Fibroblast of pulmonary artery (primary cell): ENCODE results near the gene CES5A.
"Not testable (repeated sequence)": the region's sequence is repeated elsewhere in the genome, so short reads cannot be mapped to it uniquely, and the experiment has no call there.

Experiments
- DNase-seq: peaks from one replicate; pipeline ENCODE4 v3.0.0-alpha.2; 2010; ENCODE audit warnings: low read depth
- H3K4me3 ChIP-seq: replicated peaks from 2 replicates; pipeline ENCODE4 v1.5.1; 2011; ENCODE audit warnings: low read depth, mild to moderate bottlenecking, control low read depth, low read length, moderate library complexity
- TF ChIP-seq, protein P1 (sequence below): IDR thresholded peaks from 2 replicates; pipeline ENCODE4 v1.5.1; 2011; ENCODE audit warnings: mild to moderate bottlenecking, control low read depth, low read length, inconsistent platforms; ENCODE audit errors: missing control alignments

CES5A gene

DNA sequence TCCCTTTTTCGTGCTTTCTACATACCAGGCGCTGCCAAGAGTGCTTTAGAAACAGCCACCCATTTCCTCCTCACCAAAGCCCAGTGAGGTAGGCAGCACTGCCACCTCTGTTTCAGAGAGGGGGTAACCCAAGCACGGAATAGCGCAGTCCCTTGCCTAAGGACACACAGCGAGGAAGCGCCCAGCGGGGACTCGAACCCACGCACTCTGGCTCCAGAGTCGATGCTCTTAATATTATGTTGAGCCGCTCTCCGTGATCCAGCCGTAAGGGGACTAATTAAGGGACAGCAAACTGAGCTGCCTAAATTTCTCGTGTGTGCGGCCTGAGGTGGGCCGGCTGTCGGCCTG, 42.8 kb downstream of the CES5A start:
- no peak overlapping the region for H3K4me3 ChIP-seq
- DNase-seq, result no peak
- TF ChIP-seq, protein P1, sequence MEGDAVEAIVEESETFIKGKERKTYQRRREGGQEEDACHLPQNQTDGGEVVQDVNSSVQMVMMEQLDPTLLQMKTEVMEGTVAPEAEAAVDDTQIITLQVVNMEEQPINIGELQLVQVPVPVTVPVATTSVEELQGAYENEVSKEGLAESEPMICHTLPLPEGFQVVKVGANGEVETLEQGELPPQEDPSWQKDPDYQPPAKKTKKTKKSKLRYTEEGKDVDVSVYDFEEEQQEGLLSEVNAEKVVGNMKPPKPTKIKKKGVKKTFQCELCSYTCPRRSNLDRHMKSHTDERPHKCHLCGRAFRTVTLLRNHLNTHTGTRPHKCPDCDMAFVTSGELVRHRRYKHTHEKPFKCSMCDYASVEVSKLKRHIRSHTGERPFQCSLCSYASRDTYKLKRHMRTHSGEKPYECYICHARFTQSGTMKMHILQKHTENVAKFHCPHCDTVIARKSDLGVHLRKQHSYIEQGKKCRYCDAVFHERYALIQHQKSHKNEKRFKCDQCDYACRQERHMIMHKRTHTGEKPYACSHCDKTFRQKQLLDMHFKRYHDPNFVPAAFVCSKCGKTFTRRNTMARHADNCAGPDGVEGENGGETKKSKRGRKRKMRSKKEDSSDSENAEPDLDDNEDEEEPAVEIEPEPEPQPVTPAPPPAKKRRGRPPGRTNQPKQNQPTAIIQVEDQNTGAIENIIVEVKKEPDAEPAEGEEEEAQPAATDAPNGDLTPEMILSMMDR, result no peak

DNA sequence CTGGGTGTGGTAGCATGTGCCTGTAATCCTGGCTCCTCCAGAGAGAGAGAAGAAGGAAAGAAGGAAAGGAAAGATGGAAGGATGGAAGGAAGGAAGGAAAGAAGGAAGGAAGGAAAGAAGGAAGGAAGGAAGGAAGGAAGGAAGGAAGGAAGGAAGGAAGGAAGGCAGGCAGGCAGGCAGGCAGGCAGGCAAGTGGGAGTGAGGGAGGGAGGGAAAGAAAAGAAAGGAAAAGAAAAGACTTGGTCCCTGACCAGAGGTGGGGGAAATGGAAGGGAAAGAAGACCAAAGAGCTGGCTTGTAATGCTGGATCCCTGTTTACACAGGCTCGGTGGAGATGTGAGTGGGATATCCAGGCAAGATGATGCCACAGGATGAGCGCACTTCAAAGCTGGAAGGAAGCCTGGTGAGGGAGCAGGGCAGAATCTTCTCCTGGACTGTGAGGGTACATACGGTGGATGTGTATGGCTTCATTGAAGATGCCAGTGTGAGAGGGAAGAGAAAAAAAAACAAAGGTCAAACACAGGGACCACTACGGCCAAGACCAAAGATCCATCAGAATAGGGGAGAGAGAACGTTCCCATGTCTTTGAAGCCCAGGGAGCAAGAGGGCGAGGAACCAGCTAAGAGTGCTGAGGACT, 44.4 kb downstream of the CES5A start:
- DNase-seq, result no peak
- no peak overlapping the region for H3K4me3 ChIP-seq
- TF ChIP-seq, protein P1, result no peak

DNA sequence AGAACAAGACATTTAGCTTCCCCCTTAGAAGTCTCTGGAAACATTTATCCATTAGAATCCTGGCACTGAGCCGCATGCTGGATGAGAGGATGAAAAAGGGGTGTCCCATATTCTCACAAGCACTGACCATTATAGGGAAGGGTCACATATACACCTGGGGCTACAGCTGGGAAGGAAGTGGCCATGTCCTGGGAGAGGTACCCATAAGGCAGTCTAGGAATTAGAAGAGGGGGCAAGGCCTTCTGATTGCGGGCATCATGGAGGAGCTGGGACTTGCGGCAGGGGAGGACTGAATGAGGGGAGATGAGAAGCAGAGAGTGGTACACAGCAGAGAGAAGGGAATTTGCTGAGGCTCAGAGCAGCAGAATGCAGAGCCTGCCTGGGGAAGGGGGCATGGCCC, 45.9 kb downstream of the CES5A start:
- not testable (repeated sequence) for DNase-seq, H3K4me3 ChIP-seq

DNA sequence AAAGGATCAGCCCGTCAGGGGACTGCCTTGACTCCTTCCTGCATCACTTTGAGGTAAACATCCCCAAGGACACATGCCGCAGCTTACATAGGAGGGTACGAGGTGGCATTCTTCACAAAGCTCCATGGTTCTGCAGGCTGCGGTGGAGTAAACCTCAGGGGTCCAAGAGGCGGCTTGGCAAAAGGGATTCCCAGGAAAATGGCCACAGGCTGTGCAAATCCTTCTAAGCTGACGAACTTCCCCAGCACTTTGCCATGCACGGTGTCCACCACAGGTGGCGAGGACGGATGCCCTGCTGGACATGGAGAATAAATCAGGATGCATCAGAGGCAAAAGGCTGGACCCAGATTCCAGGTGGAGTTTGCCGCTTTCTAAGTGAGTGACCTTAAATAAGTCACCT, 46.5 kb downstream of the CES5A start:
- no peak for DNase-seq
- TF ChIP-seq, protein P1, result no peak
- H3K4me3 ChIP-seq, result no peak overlapping the region

DNA sequence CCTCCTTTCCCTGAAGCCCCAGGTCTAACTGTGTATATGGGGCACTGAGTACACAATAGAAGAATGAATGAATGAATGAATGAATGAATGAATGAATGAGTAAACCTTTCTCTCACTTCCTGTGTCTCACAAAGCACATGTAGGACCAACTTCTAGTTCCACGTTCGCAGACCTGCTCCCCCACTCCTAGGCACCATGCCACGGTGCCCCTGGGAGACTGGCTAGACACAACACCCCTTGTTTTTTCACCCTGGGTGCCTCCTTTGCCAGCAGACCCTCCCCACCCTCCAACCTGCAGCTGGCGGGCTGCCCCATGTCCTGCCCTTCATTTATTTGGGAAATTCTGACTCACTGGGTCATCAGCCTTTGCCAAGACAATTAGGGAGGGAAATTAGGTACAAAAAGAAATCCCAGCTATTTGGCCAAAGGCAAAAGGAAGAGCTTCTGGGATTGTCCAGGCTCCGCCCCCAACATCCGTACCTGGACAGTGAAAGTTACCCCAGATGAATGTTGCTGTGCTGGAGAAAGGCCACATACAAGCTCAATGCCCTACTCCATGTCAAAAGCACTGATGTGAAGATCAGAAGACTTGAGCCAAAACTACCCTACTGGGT, 50.0 kb downstream of the CES5A start:
- no peak overlapping the region for H3K4me3 ChIP-seq
- DNase-seq, result no peak
- TF ChIP-seq, protein P1, result no peak

DNA sequence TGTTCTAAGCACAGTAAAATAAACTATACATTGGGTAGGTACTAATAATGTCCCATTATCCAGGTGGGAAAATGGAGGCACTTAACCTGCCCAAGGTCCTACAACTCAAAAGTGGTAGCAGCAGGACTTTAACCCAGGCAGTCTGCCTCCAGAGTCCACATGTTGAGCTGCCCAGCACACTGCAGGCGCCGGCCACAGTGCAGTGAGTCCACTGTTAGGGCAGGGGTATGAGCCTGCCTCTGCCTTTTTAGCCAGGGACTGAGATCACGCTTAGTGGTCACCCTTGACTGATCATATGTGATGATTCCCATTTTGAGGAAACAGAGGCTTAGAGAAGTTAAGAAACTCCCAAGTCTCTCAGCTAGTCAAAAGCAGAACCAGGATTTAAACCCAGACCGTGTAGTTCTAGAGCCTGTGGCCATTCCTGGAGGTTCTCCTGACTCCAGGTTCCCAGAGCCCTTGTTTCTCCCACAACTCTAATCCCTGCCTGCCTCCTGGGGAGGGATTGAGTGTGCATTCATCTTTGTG, 50.6 kb downstream of the CES5A start:
- DNase-seq, result no peak
- TF ChIP-seq, protein P1, result no peak
- H3K4me3 ChIP-seq, result no peak overlapping the region

DNA sequence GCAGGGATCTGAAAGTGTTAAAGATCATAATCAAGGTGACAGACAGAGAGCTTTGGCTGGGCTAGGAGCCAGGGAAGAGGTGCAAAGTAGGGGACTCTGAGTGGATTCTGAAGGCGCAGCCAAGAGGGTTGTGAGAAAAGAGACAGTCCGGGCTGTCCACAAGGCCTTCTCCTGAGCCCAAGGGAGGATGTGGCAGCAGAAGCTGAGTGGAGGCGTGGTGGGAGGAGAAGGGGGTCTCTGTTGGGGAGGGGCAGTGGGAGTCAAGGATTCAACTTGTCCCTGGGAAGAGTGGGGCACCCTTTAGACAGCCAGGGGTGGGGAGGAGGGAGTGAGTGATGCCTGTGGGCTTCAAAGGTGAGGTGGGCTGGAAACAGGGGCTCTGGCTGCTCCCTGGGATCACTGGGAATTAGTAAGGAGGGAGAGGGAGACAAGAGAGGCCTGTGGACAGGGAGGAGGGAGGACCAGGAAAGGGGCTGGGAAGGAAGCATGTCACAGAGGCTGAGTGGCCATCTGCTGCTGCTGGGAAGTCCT, 52.8 kb downstream of the CES5A start:
- DNase-seq, result no peak
- no peak overlapping the region for H3K4me3 ChIP-seq
- TF ChIP-seq, protein P1, result no peak
